Measurements from ENCODE around the gene TMEM144. TPM values are rescaled to one million over a fixed set of nuclear protein-coding genes. Genes with fewer than 3 reads are reported as not detected.

Gene TMEM144
- total RNA-seq, 4 donors from 2014 or later: 3.7 to 9.3 (median 6.2) TPM

GRCh38 chr4:158182736-158183135, 27.6 kb upstream of the TMEM144 start:
- no peak for DNase-seq (ENCODE audit: low spot score in 2 of 2)
- Histone ChIP-seq H3K4me1 (no peaks in the 10 kb centered on the region), H3K4me3 (no peak overlapping the region), H3K27me3 (no peaks in the 10 kb centered on the region), H3K27ac (no peak overlapping the region), H3K36me3 (no peaks in the 10 kb centered on the region), H3K9me3 (no peaks in the 10 kb centered on the region)
- 95% methylated on average over 15 of the region's 15 CpGs for WGBS
- no peak for TF ChIP-seq CTCF (IDR thresholded peaks at IDR 0.05)
- TF ChIP-seq POLR2AphosphoS5 (IDR thresholded peaks at IDR 0.05): no peak
- TF ChIP-seq EP300 (IDR thresholded peaks at IDR 0.05): no peak
- no peak for TF ChIP-seq POLR2A (IDR thresholded peaks at IDR 0.05)

- no peak overlapping the region for H3K27ac ChIP-seq
- H3K9me3 ChIP-seq: no peaks in the 10 kb centered on the region
- TF ChIP-seq EP300 (IDR thresholded peaks at IDR 0.05) (no peak), CTCF (IDR thresholded peaks at IDR 0.05) (no peak), POLR2AphosphoS5 (IDR thresholded peaks at IDR 0.05) (no peak), POLR2A (IDR thresholded peaks at IDR 0.05) (no peak)
- H3K4me1 ChIP-seq: no peaks in the 10 kb centered on the region
- no peak for DNase-seq (ENCODE audit: low spot score in 2 of 2)
- no peak overlapping the region for H3K4me3 ChIP-seq
- H3K27me3 ChIP-seq: no peaks in the 10 kb centered on the region
- no peaks in the 10 kb centered on the region for H3K36me3 ChIP-seq
- 44% methylated on average over 2 of the region's 2 CpGs for WGBS
These were observed 23.5 kb upstream of the TMEM144 start for GRCh38 chr4:158186815-158187214.

- H3K4me3 ChIP-seq: no peak overlapping the region
- no peak for DNase-seq (ENCODE audit: low spot score in 2 of 2)
- 100% methylated on average over 1 of the region's 1 CpG for WGBS
- H3K9me3 ChIP-seq: no peaks in the 10 kb centered on the region
- H3K4me1 ChIP-seq: peaks cover 12% of the 10 kb centered on the region
- TF ChIP-seq POLR2A (IDR thresholded peaks at IDR 0.05) (no peak), EP300 (IDR thresholded peaks at IDR 0.05) (no peak), POLR2AphosphoS5 (IDR thresholded peaks at IDR 0.05) (no peak), CTCF (IDR thresholded peaks at IDR 0.05) (no peak)
- H3K27me3 ChIP-seq: no peaks in the 10 kb centered on the region
- no peak overlapping the region for H3K27ac ChIP-seq
- no peaks in the 10 kb centered on the region for H3K36me3 ChIP-seq
These were observed 20.9 kb upstream of the TMEM144 start for GRCh38 chr4:158189422-158189821.

- no peak for DNase-seq (ENCODE audit: low spot score in 2 of 2)
These were observed 19.6 kb upstream of the TMEM144 start for GRCh38 chr4:158190718-158191117.

More at GRCh38 chr4:158190718-158191117, 19.6 kb upstream of the TMEM144 start:
- WGBS: 85% methylated on average over 2 of the region's 2 CpGs
- H3K4me3 ChIP-seq: no peak overlapping the region
- H3K27me3 ChIP-seq: no peaks in the 10 kb centered on the region
- no peaks in the 10 kb centered on the region for H3K36me3 ChIP-seq
- peaks cover 12% of the 10 kb centered on the region for H3K4me1 ChIP-seq
- H3K9me3 ChIP-seq: no peaks in the 10 kb centered on the region
- TF ChIP-seq EP300 (IDR thresholded peaks at IDR 0.05) (no peak), POLR2AphosphoS5 (IDR thresholded peaks at IDR 0.05) (no peak), CTCF (IDR thresholded peaks at IDR 0.05) (no peak), POLR2A (IDR thresholded peaks at IDR 0.05) (no peak)
- no peak overlapping the region for H3K27ac ChIP-seq
